ENCODE data around the gene TBCEL. TPM values are rescaled to one million over a fixed set of nuclear protein-coding genes. Genes with fewer than 3 reads are reported as not detected.
A peak's percentile ranks its signal among the peaks of the same experiment; 100 is the strongest.
"Not testable (repeated sequence)": the region's sequence is repeated elsewhere in the genome, so short reads cannot be mapped to it uniquely, and the experiment has no call there.

Gene TBCEL
- total and polyA plus RNA-seq, 11 donors = 3.0 to 40.5 (median 25.4) TPM

DNA sequence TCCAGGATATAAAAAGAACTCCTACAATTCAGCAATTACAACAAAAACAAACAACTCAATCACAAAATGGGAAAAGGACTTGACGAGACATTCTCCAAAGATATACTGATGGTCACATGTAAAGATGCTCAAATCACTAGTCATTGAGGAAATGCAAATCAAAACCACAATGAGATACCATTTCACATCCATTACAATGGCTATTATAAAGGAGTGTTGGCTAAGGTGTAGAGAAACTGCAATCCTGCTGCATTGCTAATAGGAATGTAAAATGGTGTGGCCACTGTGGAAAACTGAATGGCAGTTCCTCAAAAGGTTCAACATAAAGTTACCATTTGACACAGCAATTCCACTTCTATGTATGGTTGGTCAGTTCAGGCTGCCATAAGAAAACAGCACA lies 11.8 kb upstream of the TBCEL start:
- TF ChIP-seq POLR2A (IDR thresholded peaks at IDR 0.05) = no peak
- no peak for TF ChIP-seq CTCF (IDR thresholded peaks at IDR 0.05)
- WGBS, 4 donors = 76 to 91% (median 84%) methylated on average over 1 of the region's 1 CpG
- H3K36me3 ChIP-seq = no peaks in the 10 kb centered on the region
- H3K4me1 ChIP-seq = no peaks in the 10 kb centered on the region
- DNase-seq (no peak), ATAC-seq (no peak)
- H3K9me3 ChIP-seq = peaks cover 0 to 6% (median 0%) of the 10 kb centered on the region in 12 donors
- no peak overlapping the region for H3K4me3 ChIP-seq
- intact Hi-C loops (cut with DNase I) = no loop called here
- no peaks in the 10 kb centered on the region for H3K27me3 ChIP-seq
- no peak overlapping the region for H3K27ac ChIP-seq

DNA sequence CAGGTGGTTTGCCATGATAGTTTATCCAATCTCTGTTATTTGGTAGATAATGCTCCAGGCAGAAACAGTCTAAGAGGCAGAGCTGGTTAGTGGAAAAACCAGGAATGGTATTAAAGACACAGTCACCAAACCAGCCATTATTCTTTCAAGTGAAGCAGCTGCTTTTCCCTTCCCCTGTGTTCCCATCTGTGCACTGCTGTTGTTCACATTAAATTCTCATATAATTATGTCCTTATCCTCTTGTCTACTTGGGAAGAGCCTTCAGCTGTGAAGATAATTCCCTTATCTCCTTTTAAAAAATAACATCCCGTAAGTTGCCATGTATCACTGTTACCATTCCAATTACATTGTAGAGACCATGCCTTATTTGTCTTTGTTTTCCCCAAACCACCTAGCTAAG lies 5.2 kb upstream of the TBCEL start:
- DNase-seq = no peak
- H3K27me3 ChIP-seq = no peaks in the 10 kb centered on the region
- WGBS, 4 donors = 37 to 54% (median 42%) methylated on average over 1 of the region's 1 CpG
- ATAC-seq = no peak
- intact Hi-C loops (cut with DNase I) = no loop called here
- no peaks in the 10 kb centered on the region for H3K36me3 ChIP-seq
- no peak overlapping the region for H3K27ac ChIP-seq
- H3K4me1 ChIP-seq = peaks cover 0 to 7% (median 4%) of the 10 kb centered on the region in 12 donors
- H3K9me3 ChIP-seq = peaks cover 0 to 6% (median 0%) of the 10 kb centered on the region in 12 donors
- no peak overlapping the region for H3K4me3 ChIP-seq
- TF ChIP-seq POLR2A (IDR thresholded peaks at IDR 0.05) (no peak), CTCF (IDR thresholded peaks at IDR 0.05) (no peak)

DNA sequence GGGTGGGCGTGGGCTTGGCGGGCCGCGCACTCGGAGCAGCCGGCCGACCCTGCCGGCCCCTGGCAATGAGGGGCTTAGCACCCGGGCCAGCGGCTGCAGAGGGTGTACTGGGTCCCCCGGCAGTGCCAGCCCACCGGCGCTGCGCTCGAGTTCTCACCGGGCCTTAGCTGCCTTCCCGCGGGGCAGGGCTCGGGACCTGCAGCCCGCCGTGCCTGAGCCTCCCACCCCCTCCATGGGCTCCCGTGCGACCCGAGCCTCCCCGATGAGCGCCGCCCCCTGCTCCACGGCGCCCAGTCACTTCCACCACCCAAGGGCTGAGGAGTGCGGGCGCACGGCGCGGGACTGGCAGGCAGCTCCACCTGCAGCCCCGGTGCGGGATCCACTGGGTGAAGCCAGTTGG lies 2.2 kb upstream of the TBCEL start:
- DNase-seq = peak in 1 of 5 donors; percentile 54
- intact Hi-C loops (cut with DNase I) = not testable (repeated sequence)

GRCh38 chr11:121024989-121025388 lies 1.1 kb downstream of the TBCEL start:
- no peaks in the 10 kb centered on the region for H3K36me3 ChIP-seq
- ATAC-seq (peak; percentile 84 to 87 (median 87)), DNase-seq (peak in 4 of 5 donors; percentile 22 to 59 (median 36))
- 43 to 51% (median 47%) methylated on average over 3 of the region's 3 CpGs for WGBS, 4 donors
- intact Hi-C loops (cut with DNase I) = no loop called here
- H3K27ac ChIP-seq = peak overlapping the region in 9 of 12 donors; percentile 43 to 87 (median 77)
- TF ChIP-seq CTCF (IDR thresholded peaks at IDR 0.05) (no peak), POLR2A (IDR thresholded peaks at IDR 0.05) (no peak)
- H3K27me3 ChIP-seq = no peaks in the 10 kb centered on the region
- peak overlapping the region in 11 of 12 donors; percentile 76 to 98 (median 88) for H3K4me3 ChIP-seq
- no peaks in the 10 kb centered on the region for H3K9me3 ChIP-seq
- H3K4me1 ChIP-seq = peaks cover 0 to 37% (median 22%) of the 10 kb centered on the region in 12 donors

More for the DNA sequence above, 2.2 kb upstream of the TBCEL start:
- not testable (repeated sequence) for H3K27ac ChIP-seq, ATAC-seq, H3K36me3 ChIP-seq, H3K9me3 ChIP-seq, H3K27me3 ChIP-seq, H3K4me3 ChIP-seq
- WGBS, 4 donors = 93 to 98% (median 95%) methylated on average over 10 to 36 of the region's 36 CpGs
- H3K4me1 ChIP-seq = peaks cover 0 to 27% (median 21%) of the 10 kb centered on the region in 12 donors

GRCh38 chr11:121029153-121029552 lies 5.3 kb downstream of the TBCEL start:
- peak overlapping the region in 2 of 12 donors; percentile 8 to 31 for H3K27ac ChIP-seq
- ATAC-seq = no peak
- intact Hi-C loops (cut with DNase I) = no loop called here

More at GRCh38 chr11:121029153-121029552, 5.3 kb downstream of the TBCEL start:
- TF ChIP-seq CTCF (IDR thresholded peaks at IDR 0.05) (no peak), POLR2A (IDR thresholded peaks at IDR 0.05) (no peak)
- peaks cover 0 to 34% (median 19%) of the 10 kb centered on the region in 12 donors for H3K4me1 ChIP-seq
- H3K4me3 ChIP-seq = no peak overlapping the region
- no peaks in the 10 kb centered on the region for H3K36me3 ChIP-seq
- DNase-seq = no peak
- H3K9me3 ChIP-seq = no peaks in the 10 kb centered on the region
- WGBS, 4 donors = 37 to 42% (median 41%) methylated on average over 2 of the region's 2 CpGs
- no peaks in the 10 kb centered on the region for H3K27me3 ChIP-seq
